Measurements from ENCODE around the gene GTF2H1.

GTF2H1 gene

DNA sequence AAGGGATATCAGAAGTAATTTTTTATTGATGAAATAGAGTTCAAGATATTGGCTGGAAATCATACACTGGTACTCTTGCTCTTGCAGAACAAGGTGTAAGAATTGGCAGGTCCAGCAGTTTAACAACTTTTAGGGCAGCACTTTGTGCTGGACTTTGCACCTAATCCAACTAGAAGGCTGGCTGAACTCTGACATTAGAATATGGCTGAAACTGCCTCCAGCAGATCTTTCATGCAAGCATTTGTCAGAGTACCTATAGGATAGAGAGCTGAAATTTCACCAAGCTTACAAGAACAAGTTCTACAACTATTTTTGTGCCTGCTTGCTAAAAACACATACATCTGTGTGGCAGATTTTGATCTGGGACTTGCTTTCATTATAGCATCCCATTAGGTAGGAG lies 17.6 kb upstream of the GTF2H1 start:
- DNase-seq (ENCODE audit: insufficient read length, low spot score) (no peak), FAIRE-seq (no peak)
- TF ChIP-seq PAX5 (IDR thresholded peaks at IDR 0.05; ENCODE audit: insufficient read depth, low read length, severe bottlenecking) (no peak), POLR2A (IDR thresholded peaks at IDR 0.05; ENCODE audit: low read depth, low read length) (no peak), TAF1 (IDR thresholded peaks at IDR 0.05; ENCODE audit: low read depth, low read length) (no peak)

DNA sequence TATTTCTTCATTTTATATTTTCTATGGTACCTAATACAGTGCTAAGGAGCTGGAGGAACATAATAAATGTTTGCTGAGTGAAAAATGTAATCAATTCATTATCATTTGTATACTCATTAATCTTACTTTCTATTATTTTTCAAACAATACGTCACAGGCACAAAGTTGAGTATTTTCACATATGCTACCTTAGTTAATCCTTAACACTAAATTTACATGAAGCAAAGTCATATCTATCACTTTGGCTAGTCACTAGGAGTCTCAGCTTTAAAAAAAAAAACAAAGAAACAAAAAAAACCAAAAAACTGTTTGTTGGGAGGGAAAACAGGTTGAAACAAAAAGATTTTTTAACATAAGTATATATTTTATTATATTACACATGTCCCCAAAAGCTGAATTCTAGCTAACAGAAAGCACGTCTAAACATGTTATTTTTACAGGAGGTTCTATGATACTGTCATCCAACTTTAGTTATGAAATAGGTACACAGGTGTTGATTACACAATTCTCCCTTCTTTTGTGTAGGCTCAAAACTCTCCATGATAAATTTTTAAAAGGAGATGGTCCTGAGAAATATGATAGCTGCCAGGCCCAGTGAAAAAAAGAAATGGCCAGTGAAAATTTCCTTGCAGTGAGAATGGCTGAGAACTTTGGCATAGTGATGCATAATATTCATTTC lies 14.8 kb upstream of the GTF2H1 start:
- FAIRE-seq (no peak), DNase-seq (ENCODE audit: insufficient read length, low spot score) (no peak)
- TF ChIP-seq SPI1 (IDR thresholded peaks at IDR 0.05; ENCODE audit: low read depth, low read length) (no peak), POLR2AphosphoS5 (IDR thresholded peaks at IDR 0.05; ENCODE audit: low read depth, low read length) (no peak), POLR2A (IDR thresholded peaks at IDR 0.05; ENCODE audit: low read depth, low read length) (no peak), TAF1 (IDR thresholded peaks at IDR 0.05; ENCODE audit: low read depth, low read length) (no peak), POU2F2 (IDR thresholded peaks at IDR 0.05; ENCODE audit: low read depth, low read length) (no peak), PAX5 (IDR thresholded peaks at IDR 0.05; ENCODE audit: insufficient read depth, low read length, severe bottlenecking) (no peak)

DNA sequence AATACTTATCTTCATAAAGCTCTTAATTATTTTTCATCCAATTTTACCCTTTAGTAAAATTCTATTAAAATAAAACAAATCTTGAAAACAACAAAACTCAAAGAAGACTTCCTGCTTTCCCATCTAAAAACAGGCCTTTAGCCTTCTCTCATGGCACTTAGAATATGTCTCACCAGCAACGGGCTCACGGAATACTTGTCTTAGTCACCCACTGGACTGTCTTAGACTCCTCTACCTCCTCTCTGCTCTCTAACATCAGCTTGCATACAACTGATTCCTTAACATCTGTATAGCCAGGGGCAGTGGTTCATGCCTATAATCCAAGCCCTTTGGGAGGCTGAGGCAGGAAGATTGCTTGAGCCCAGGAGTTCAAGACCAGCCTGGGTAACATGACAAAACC lies 14.1 kb upstream of the GTF2H1 start:
- DNase-seq (ENCODE audit: insufficient read length, low spot score) (no peak), FAIRE-seq (no peak)
- TF ChIP-seq SPI1 (IDR thresholded peaks at IDR 0.05; ENCODE audit: low read depth, low read length) (no peak), POLR2AphosphoS5 (IDR thresholded peaks at IDR 0.05; ENCODE audit: low read depth, low read length) (no peak)

DNA sequence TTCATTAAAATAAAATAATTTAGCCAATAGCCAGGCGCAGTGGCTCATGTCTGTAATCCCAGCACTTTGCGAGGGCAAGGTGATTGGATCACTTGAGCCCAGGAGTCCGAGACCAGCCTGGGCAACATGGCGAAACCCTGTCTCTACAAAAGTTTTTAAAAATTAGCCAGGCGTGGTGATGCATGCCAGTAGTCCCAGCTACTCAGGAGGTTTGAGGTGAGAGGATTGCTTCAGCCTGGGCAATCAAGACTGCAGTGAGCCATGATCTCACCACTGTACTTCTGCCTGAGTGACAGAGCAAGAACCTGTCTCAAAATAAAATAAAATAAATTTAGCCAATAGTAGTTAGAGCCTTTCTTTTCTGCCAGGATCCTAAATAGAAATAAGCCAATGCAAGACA lies 12.7 kb upstream of the GTF2H1 start:
- no peak for DNase-seq (ENCODE audit: insufficient read length, low spot score)
- TF ChIP-seq PAX5 (IDR thresholded peaks at IDR 0.05; ENCODE audit: insufficient read depth, low read length, severe bottlenecking) (no peak), TAF1 (IDR thresholded peaks at IDR 0.05; ENCODE audit: low read depth, low read length) (no peak), POU2F2 (IDR thresholded peaks at IDR 0.05; ENCODE audit: low read depth, low read length) (no peak), POLR2A (IDR thresholded peaks at IDR 0.05; ENCODE audit: low read depth, low read length) (no peak), POLR2AphosphoS5 (IDR thresholded peaks at IDR 0.05; ENCODE audit: low read depth, low read length) (no peak), SPI1 (IDR thresholded peaks at IDR 0.05; ENCODE audit: low read depth, low read length) (no peak)

DNA sequence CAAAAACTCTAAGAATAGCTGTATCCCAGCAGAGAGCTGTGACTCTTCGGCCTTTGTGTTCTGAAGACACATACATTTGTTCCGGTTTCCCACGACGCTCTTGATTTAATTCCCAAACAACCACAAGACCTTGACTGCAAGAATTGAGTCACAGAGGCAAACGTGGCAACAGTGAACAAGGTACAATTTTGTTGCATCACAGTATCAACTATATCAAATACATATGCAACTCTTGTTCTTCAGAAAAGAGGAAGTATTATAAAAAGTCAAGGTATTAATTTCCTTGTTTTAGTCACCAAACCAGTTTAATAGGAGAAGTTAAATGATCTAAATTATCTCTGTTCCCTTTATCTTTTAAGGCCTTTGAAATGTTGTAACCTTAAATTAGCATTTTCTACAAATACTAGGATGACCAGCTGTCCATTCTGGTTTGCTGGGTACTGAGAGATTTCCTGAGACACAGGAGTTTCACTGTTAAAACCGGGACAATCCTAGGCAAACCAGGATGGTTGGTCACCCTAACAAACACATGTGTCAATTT lies 11.5 kb upstream of the GTF2H1 start:
- TF ChIP-seq POU2F2 (IDR thresholded peaks at IDR 0.05; ENCODE audit: low read depth, low read length), result no peak
- TF ChIP-seq SPI1 (IDR thresholded peaks at IDR 0.05; ENCODE audit: low read depth, low read length), result peak; percentile 31; the same call in 1 of the 2 replicates
- no peak for DNase-seq (ENCODE audit: insufficient read length, low spot score)
- peak; percentile 47 for FAIRE-seq

More for the DNA sequence above, 12.7 kb upstream of the GTF2H1 start:
- FAIRE-seq, result no peak

DNA sequence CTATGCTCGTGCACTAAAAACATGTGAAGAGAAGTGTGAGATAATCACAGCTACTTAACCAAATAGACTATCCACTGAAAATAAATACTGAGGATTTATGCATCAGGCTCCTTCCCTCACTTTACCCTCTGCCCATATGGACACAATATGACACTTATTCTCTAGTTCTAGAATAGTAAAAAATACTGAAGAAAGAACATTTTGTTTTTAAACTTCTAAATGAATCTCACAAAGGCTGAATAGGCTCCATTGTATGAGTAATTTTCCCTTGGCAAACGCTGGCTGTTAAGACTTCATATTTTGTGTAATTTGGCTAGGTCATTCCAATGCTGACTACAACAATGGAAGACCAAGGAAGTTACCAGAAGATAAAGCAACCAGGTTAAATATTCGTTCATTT lies 10.4 kb upstream of the GTF2H1 start:
- FAIRE-seq (no peak), DNase-seq (ENCODE audit: insufficient read length, low spot score) (no peak)
- TF ChIP-seq SPI1 (IDR thresholded peaks at IDR 0.05; ENCODE audit: low read depth, low read length) (no peak), POU2F2 (IDR thresholded peaks at IDR 0.05; ENCODE audit: low read depth, low read length) (no peak), PAX5 (IDR thresholded peaks at IDR 0.05; ENCODE audit: insufficient read depth, low read length, severe bottlenecking) (no peak), TAF1 (IDR thresholded peaks at IDR 0.05; ENCODE audit: low read depth, low read length) (no peak), POLR2AphosphoS5 (IDR thresholded peaks at IDR 0.05; ENCODE audit: low read depth, low read length) (no peak), POLR2A (IDR thresholded peaks at IDR 0.05; ENCODE audit: low read depth, low read length) (no peak)

- peak; percentile 66 for FAIRE-seq
- TF ChIP-seq POLR2AphosphoS5 (IDR thresholded peaks at IDR 0.05; ENCODE audit: low read depth, low read length), result no peak
- TF ChIP-seq SPI1 (IDR thresholded peaks at IDR 0.05; ENCODE audit: low read depth, low read length), result peak; percentile 30; the same call in 1 of the 2 replicates
- TF ChIP-seq TAF1 (IDR thresholded peaks at IDR 0.05; ENCODE audit: low read depth, low read length), result no peak
- TF ChIP-seq POU2F2 (IDR thresholded peaks at IDR 0.05; ENCODE audit: low read depth, low read length), result no peak
- no peak for TF ChIP-seq POLR2A (IDR thresholded peaks at IDR 0.05; ENCODE audit: low read depth, low read length)
- TF ChIP-seq PAX5 (IDR thresholded peaks at IDR 0.05; ENCODE audit: insufficient read depth, low read length, severe bottlenecking), result no peak
- no peak for DNase-seq (ENCODE audit: insufficient read length, low spot score)
These were observed 9.5 kb upstream of the GTF2H1 start for GRCh38 chr11:18312663-18313420.

DNA sequence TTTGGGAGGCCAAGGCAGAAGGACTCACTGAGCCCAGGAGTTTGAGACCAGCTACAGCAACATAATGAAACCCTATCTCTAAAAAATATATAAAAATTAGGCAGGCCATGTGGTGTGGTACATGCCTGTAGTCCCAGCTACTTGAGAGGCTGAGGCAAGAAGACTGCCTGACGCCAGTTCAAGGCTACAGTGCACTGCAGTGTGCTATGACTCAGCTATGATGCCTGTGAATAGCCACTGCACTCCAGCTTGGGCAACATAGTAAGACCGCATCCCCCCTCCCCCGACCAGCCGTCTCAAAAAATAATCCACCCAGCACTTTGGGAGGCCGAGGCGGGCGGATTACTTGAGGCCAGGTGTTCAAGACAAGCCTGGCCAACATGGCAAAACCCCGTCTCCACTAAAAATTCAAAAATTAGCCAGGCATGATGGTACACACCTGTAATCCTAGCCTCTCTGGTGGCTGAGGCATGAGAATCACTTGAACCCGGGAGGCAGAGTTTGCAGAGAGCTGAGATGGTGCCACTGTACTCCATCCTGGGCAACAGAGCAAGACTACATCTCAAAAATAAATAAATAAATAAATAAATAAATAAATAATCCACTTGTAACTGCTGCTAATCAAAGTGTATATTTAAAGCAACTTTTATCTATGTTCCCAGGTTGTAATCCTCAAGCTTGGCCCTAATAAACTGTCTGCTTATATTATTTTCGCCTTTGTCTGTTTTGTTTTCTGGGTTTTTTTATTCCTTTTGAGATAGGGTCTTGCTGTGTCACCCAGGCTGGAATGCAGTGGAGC lies 8.2 kb upstream of the GTF2H1 start:
- DNase-seq (ENCODE audit: insufficient read length, low spot score), result no peak
- no peak for TF ChIP-seq TAF1 (IDR thresholded peaks at IDR 0.05; ENCODE audit: low read depth, low read length)
- no peak for TF ChIP-seq SPI1 (IDR thresholded peaks at IDR 0.05; ENCODE audit: low read depth, low read length)
- no peak for FAIRE-seq

DNA sequence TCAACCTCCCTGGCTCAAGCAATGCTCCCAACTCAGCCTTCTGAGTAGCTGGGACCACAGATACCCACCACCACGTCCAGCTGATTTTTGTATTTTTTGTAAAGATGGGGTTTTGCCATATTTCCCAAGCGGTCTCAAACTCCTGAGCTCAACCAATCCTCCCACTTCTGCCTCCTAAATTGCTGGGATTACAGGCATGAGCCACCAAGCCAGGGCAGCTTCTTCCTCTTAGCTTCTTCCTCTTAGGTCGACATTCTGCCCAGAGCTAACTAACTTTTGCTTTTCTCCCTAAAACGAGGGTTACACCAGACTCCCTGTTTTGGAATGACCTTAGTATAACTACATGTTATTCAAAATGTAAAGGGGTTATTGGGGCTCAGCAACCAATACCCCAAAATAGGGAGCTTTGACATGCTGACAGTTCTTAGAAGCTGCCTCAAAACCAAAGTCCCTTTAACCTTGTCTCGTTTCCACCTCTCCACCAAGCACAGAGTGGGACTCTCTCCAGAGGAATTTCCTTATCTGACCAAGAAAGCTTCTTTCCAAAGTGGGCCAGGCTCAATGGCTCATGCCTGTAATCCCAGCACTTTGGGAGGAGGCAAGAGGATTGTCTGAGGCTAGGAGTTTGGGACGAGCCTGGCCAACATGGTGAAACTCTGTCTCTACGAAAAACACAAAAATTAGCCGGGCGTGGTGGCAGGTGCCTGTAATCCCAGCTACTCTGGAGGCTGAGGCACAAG lies 7.4 kb upstream of the GTF2H1 start:
- TF ChIP-seq PAX5 (IDR thresholded peaks at IDR 0.05; ENCODE audit: insufficient read depth, low read length, severe bottlenecking) (no peak), POLR2A (IDR thresholded peaks at IDR 0.05; ENCODE audit: low read depth, low read length) (no peak), POU2F2 (IDR thresholded peaks at IDR 0.05; ENCODE audit: low read depth, low read length) (no peak), SPI1 (IDR thresholded peaks at IDR 0.05; ENCODE audit: low read depth, low read length) (no peak), TAF1 (IDR thresholded peaks at IDR 0.05; ENCODE audit: low read depth, low read length) (no peak), POLR2AphosphoS5 (IDR thresholded peaks at IDR 0.05; ENCODE audit: low read depth, low read length) (no peak)
- DNase-seq (ENCODE audit: insufficient read length, low spot score) (no peak), FAIRE-seq (no peak)
